B cell (primary cell): ENCODE measurements around the gene FZR1. TPM values are rescaled to one million over a fixed set of nuclear protein-coding genes. Genes with fewer than 3 reads are reported as not detected.

Source experiments
- ATAC-seq: fragments of 200-7000 bp; cut with Tn5 transposase; one replicate; pipeline ENCODE4 v1.10.0; 2021; ENCODE audit warnings: low read depth, mild to moderate bottlenecking, moderate number of reproducible peaks, moderate library complexity
- CTCF ChIA-PET: fragments of 350-600 bp; sonication (Branson Sonifier 250); formaldehyde crosslinking; loops from one replicate; lab custom pipeline; 2021; ENCODE audit warnings: antibody characterized with exemption, inconsistent platforms; lab: Charles Lee
- POLR2A ChIA-PET: fragments of 350-600 bp; sonication (Branson Sonifier 250); formaldehyde crosslinking; loops from one replicate; lab custom pipeline; 2021; ENCODE audit warnings: antibody characterized with exemption; lab: Charles Lee
- DNase-seq: peaks from one replicate; pipeline ENCODE4 v3.0.0; 2013
- H2AFZ ChIP-seq: 2 replicates; pipeline ENCODE4 v1.6.1; 2012; ENCODE audit warnings: mild to moderate bottlenecking, low read depth, low read length; ENCODE audit not compliant: insufficient read depth, poor library complexity, severe bottlenecking
- H3K27ac ChIP-seq, 2 donors: 1 replicate in 1 of 2; 2 replicates in 1 of 2; pipeline ENCODE4 v1.5.1; 2012 to 2013; ENCODE audit warnings: low read length in 2 of 2, mild to moderate bottlenecking in 2 of 2, moderate library complexity in 1 of 2
- H3K27me3 ChIP-seq, 4 experiments: fragments of 200-600 bp in 1 of 4; sonication (generic) in 1 of 4; replicated peaks in 1 of 4; 1 replicate in 2 of 4; 2 replicates in 2 of 4; pipeline versions ENCODE4 v1.6.1 to v1.7.0; 2013 to 2016; ENCODE audit warnings: low read length in 3 of 4, mild to moderate bottlenecking in 2 of 4, mixed read lengths in 1 of 4, moderate library complexity in 1 of 4; ENCODE audit not compliant: insufficient read depth in 4 of 4, control insufficient read depth in 3 of 4; ENCODE audit errors: control extremely low read depth in 1 of 4
- H3K36me3 ChIP-seq, 2 experiments: replicated peaks in 1 of 2; 1 replicate in 1 of 2; 2 replicates in 1 of 2; pipeline versions ENCODE4 v1.6.1 to v1.7.1; 2013; ENCODE audit warnings: low read length in 1 of 2; ENCODE audit not compliant: insufficient read depth in 2 of 2, control insufficient read depth in 1 of 2; ENCODE audit errors: control extremely low read depth in 1 of 2, extremely low read depth in 1 of 2
- H3K4me1 ChIP-seq, 2 donors: fragments of 200-600 bp in 1 of 2; sonication (generic) in 1 of 2; 1 replicate in 1 of 2; 2 replicates in 1 of 2; pipeline versions ENCODE4 v1.5.1 to v1.6.1; 2013 to 2017; ENCODE audit warnings: low read length in 2 of 2; ENCODE audit not compliant: control insufficient read depth in 2 of 2, insufficient read depth in 2 of 2
- H3K4me2 ChIP-seq: replicated peaks from 2 replicates; pipeline ENCODE3; 2012; ENCODE audit warnings: mild to moderate bottlenecking, low read depth, low read length; ENCODE audit not compliant: poor library complexity, severe bottlenecking
- H3K4me3 ChIP-seq, 5 experiments: fragments of 200-600 bp in 1 of 5; sonication (generic) in 1 of 5; 1 replicate in 3 of 5; 2 replicates in 2 of 5; pipeline versions ENCODE4 v1.5.1 to v1.7.0; 2011 to 2016; ENCODE audit warnings: low read length in 4 of 5, mild to moderate bottlenecking in 4 of 5, low read depth in 2 of 5, control low read depth in 1 of 5, moderate library complexity in 1 of 5; ENCODE audit not compliant: insufficient read depth in 1 of 5; ENCODE audit errors: control extremely low read depth in 1 of 5, extremely low read depth in 1 of 5
- H3K79me2 ChIP-seq: fragments of 200-600 bp; sonication (generic); one replicate; pipeline ENCODE4 v1.6.0; 2016; ENCODE audit warnings: low read length; ENCODE audit not compliant: control insufficient read depth, insufficient read depth
- H3K9ac ChIP-seq: fragments of 200-600 bp; sonication (generic); 2 replicates; pipeline ENCODE4 v1.6.1; 2017; ENCODE audit warnings: mild to moderate bottlenecking, low read length, moderate library complexity
- H3K9me3 ChIP-seq, 3 donors: one replicate each; pipeline versions ENCODE4 v1.6.1 to v1.7.1; 2013; ENCODE audit warnings: low read length in 2 of 3; ENCODE audit not compliant: control insufficient read depth in 2 of 3, insufficient read depth in 1 of 3; ENCODE audit errors: control extremely low read depth in 1 of 3
- H4K20me1 ChIP-seq: 2 replicates; pipeline ENCODE4 v1.6.0; 2012; ENCODE audit warnings: mild to moderate bottlenecking, low read length; ENCODE audit not compliant: insufficient read depth, control insufficient read depth, poor library complexity, severe bottlenecking
- H3K27ac Mint-ChIP-seq: one replicate; pipeline ENCODE4 v1.8.0; 2021; ENCODE audit warnings: mixed read lengths
- H3K27me3 Mint-ChIP-seq: one replicate; pipeline ENCODE4 v1.8.0; 2021; ENCODE audit warnings: mixed read lengths
- H3K4me1 Mint-ChIP-seq: one replicate; pipeline ENCODE4 v1.8.0; 2021; ENCODE audit warnings: mixed read lengths
- H3K4me3 Mint-ChIP-seq: one replicate; pipeline ENCODE4 v1.8.0; 2021; ENCODE audit warnings: mixed read lengths
- H3K9me3 Mint-ChIP-seq: one replicate; pipeline ENCODE4 v1.8.0; 2022; ENCODE audit warnings: mixed read lengths; ENCODE audit not compliant: insufficient read depth
- EZH2 ChIP-seq: IDR thresholded peaks from 2 replicates; pipeline ENCODE4 v1.6.1; 2012; ENCODE audit warnings: borderline replicate concordance, low read depth, mild to moderate bottlenecking, moderate library complexity, low read length; ENCODE audit not compliant: insufficient read depth, poor library complexity, severe bottlenecking
- WGBS: methylation state at CpG from one replicate; pipeline ENCODE4 v1.1.5; 2013; ENCODE audit warnings: missing lambda C conversion rate; ENCODE audit not compliant: insufficient coverage; 5-methylcytosine and 5-hydroxymethylcytosine counted together
- intact Hi-C: fragments of 100-400 bp; cut with micrococcal nuclease; formaldehyde crosslinking; loops from one replicate; pipeline ENCODE4 v1.10.0; 2022
- polyA plus RNA-seq: library from polyadenylated mRNA; depleted of rRNA; stranded (reverse); fragments of >200 nt; gene quantifications from 2 replicates; pipeline ENCODE4 v1.2.3, GENCODE V29; 2012
- total RNA-seq, 2 donors: library from RNA; stranded (reverse); fragments of 120-200 nt in 1 of 2; gene quantifications; 1 replicate in 1 of 2; 2 replicates in 1 of 2; pipeline versions ENCODE4 v1.2.3 to v1.2.4, GENCODE V29; 2013 to 2022
- TF ChIP-seq, protein P1 (sequence below): fragments of 200-600 bp; IDR thresholded peaks from one replicate; pipeline ENCODE4 v1.8.0; 2022; ENCODE audit warnings: antibody characterized with exemption, mild to moderate bottlenecking

The FZR1 gene
- total and polyA plus RNA-seq, 2 donors (not counting 1 experiment from before 2014, with no cell fraction given) = 83.5 to 96.1 TPM

DNA sequence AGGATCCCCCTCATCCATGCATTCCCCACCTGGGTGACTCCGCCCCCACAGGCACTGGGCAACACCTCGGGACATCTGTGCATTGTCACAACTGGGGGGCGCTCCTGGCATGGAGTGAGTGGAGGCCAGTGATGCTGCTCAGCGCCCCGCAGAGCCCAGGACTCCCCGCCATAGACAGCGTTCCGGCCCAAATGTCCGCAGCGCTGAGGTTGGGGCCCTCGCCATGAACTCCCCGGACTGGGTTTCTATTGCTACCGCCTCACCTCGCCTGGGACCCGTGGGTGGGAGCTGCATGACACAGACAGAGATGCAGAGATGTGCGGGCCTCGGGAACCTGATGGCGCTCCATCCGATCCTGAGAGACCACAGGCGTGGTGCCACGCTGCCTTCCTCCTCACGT, 4.6 kb downstream of the FZR1 start:
- H3K4me3 Mint-ChIP-seq = no peak overlapping the region
- H4K20me1 ChIP-seq = peaks cover 78% of the 10 kb centered on the region

GRCh38 chr19:3511506-3512251, 5.6 kb downstream of the FZR1 start:
- DNase-seq (no peak), ATAC-seq (no peak)
- no peak overlapping the region for H3K4me3 Mint-ChIP-seq
- POLR2A ChIA-PET = no interaction called here
- H3K27ac Mint-ChIP-seq = no peak overlapping the region
- Histone ChIP-seq H3K36me3 (peaks cover 0 to 39% of the 10 kb centered on the region in 2 experiments), H2AFZ (no peak overlapping the region), H3K9ac (no peak overlapping the region), H3K27ac (no peak overlapping the region), H3K9me3 (peaks cover 0 to under 1% (median 0%) of the 10 kb centered on the region in 3 donors), H3K4me3 (no peak overlapping the region), H3K27me3 (no peaks in the 10 kb centered on the region), H3K4me1 (peaks cover 16 to 20% of the 10 kb centered on the region in 2 donors), H3K4me2 (no peak overlapping the region), H4K20me1 (peaks cover 88% of the 10 kb centered on the region), H3K79me2 (peaks cover 99% of the 10 kb centered on the region)
- H3K4me1 Mint-ChIP-seq = peaks cover 62% of the 10 kb centered on the region
- TF ChIP-seq, protein P1, sequence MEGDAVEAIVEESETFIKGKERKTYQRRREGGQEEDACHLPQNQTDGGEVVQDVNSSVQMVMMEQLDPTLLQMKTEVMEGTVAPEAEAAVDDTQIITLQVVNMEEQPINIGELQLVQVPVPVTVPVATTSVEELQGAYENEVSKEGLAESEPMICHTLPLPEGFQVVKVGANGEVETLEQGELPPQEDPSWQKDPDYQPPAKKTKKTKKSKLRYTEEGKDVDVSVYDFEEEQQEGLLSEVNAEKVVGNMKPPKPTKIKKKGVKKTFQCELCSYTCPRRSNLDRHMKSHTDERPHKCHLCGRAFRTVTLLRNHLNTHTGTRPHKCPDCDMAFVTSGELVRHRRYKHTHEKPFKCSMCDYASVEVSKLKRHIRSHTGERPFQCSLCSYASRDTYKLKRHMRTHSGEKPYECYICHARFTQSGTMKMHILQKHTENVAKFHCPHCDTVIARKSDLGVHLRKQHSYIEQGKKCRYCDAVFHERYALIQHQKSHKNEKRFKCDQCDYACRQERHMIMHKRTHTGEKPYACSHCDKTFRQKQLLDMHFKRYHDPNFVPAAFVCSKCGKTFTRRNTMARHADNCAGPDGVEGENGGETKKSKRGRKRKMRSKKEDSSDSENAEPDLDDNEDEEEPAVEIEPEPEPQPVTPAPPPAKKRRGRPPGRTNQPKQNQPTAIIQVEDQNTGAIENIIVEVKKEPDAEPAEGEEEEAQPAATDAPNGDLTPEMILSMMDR = no peak
- no peak for TF ChIP-seq EZH2
- CTCF ChIA-PET = no interaction called here
- intact Hi-C loops = no loop called here
- 96% methylated on average over 24 of the region's 26 CpGs for WGBS
- no peaks in the 10 kb centered on the region for H3K27me3 Mint-ChIP-seq
- no peaks in the 10 kb centered on the region for H3K9me3 Mint-ChIP-seq

More for the DNA sequence above, 4.6 kb downstream of the FZR1 start:
- Histone ChIP-seq H3K9me3 (no peaks in the 10 kb centered on the region), H3K9ac (no peak overlapping the region), H3K4me3 (no peak overlapping the region), H3K4me1 (peaks cover 9 to 11% of the 10 kb centered on the region in 2 donors), H2AFZ (no peak overlapping the region), H3K36me3 (peaks cover 0 to 38% of the 10 kb centered on the region in 2 experiments), H3K27me3 (no peaks in the 10 kb centered on the region), H3K27ac (no peak overlapping the region), H3K79me2 (peaks cover 95% of the 10 kb centered on the region), H3K4me2 (no peak overlapping the region)
- DNase-seq = no peak
- intact Hi-C loops = no loop called here
- POLR2A ChIA-PET = interaction anchor here (0.6 kb wide), 1 partner anchor 25 kb away, joined by 3 read pairs; no protein-coding TSS in a partner anchor
- no peak for TF ChIP-seq EZH2
- TF ChIP-seq, protein P1 = no peak
- Mint-ChIP-seq H3K27me3 (no peaks in the 10 kb centered on the region), H3K4me1 (peaks cover 56% of the 10 kb centered on the region), H3K9me3 (no peaks in the 10 kb centered on the region), H3K27ac (no peak overlapping the region)
- CTCF ChIA-PET = no interaction called here
- ATAC-seq = no peak
- 95% methylated on average over 22 of the region's 22 CpGs for WGBS
